HG03196 (cell line): ENCODE results near the gene METTL13.

Experiments used
- ATAC-seq: cut with Tn5 transposase; IDR thresholded peaks from one replicate; pipeline ENCODE4 v1.9.1; 2021; ENCODE audit not compliant: unreplicated experiment

The METTL13 gene

GRCh38 chr1:171801487-171801891 lies 20.0 kb downstream of the METTL13 start:
- ATAC-seq: no peak

GRCh38 chr1:171802207-171802606 lies 20.7 kb downstream of the METTL13 start:
- no peak for ATAC-seq

GRCh38 chr1:171803045-171803444 lies 21.6 kb downstream of the METTL13 start:
- no peak for ATAC-seq

- no peak for ATAC-seq
Measured at GRCh38 chr1:171803461-171804022, 22.1 kb downstream of the METTL13 start.

- peak; percentile 89 for ATAC-seq
Measured at GRCh38 chr1:171805395-171806115, 24.1 kb downstream of the METTL13 start.

- ATAC-seq: no peak
Measured at GRCh38 chr1:171807556-171807955, 26.1 kb downstream of the METTL13 start.

- no peak for ATAC-seq
Measured at GRCh38 chr1:171809834-171810233, 28.4 kb downstream of the METTL13 start.

- ATAC-seq: no peak
Measured at GRCh38 chr1:171811672-171812071, 30.2 kb downstream of the METTL13 start.

GRCh38 chr1:171814692-171815091 lies 33.2 kb downstream of the METTL13 start:
- ATAC-seq: no peak

GRCh38 chr1:171816300-171816901 lies 34.9 kb downstream of the METTL13 start:
- no peak for ATAC-seq

- ATAC-seq: peak; percentile 75
Measured at GRCh38 chr1:171817511-171818265, 36.2 kb downstream of the METTL13 start.

- no peak for ATAC-seq
Measured at GRCh38 chr1:171819946-171820345, 38.5 kb downstream of the METTL13 start.

- ATAC-seq: no peak
Measured at GRCh38 chr1:171826973-171827372, 45.5 kb downstream of the METTL13 start.

- ATAC-seq: no peak
Measured at GRCh38 chr1:171828794-171829193, 47.3 kb downstream of the METTL13 start.

GRCh38 chr1:171833091-171833825 lies 51.8 kb downstream of the METTL13 start:
- no peak for ATAC-seq

- ATAC-seq: no peak
Measured at GRCh38 chr1:171834821-171835220, 53.4 kb downstream of the METTL13 start.

- ATAC-seq: no peak
Measured at GRCh38 chr1:171835891-171836290, 54.4 kb downstream of the METTL13 start.

- ATAC-seq: peak; percentile 85
Measured at GRCh38 chr1:171841050-171841910, 59.8 kb downstream of the METTL13 start, which contains the start of gene DNM3. DNM3 (plus strand) TSS chr1:171841498; CDS start chr1:171841657, 159 bp downstream.

- no peak for ATAC-seq
Measured at GRCh38 chr1:171841931-171842761, 60.7 kb downstream of the METTL13 start.
